ENCODE measurements around the gene SRGAP3. TPM values are rescaled to one million over a fixed set of nuclear protein-coding genes. Genes with fewer than 3 reads are reported as not detected.
A peak's percentile ranks its signal among the peaks of the same experiment; 100 is the strongest.

SRGAP3 gene
- total RNA-seq, 1 donor from 2014 or later = 5.3 TPM

DNA sequence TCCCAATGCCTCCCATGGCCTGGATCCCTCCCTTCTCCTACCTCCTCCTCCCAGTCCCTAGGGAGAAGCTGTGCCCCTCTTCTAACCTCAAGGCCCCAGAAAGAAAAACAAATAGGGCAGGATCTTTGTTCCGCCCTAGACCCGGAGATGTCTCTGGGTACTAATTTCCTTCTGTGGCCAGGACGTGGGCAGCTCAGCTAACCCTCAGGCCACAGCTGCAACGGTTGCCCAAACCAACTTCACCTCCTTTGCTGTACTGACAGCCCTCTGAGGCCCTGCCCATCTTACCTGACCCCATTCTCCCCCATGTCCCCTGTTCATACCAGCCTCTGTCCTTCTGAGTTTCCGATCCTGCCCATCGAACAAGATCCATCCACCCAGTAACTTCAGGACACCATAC, 70.7 kb downstream of the SRGAP3 start:
- DNase-seq (ENCODE audit: low read depth) = no peak

DNA sequence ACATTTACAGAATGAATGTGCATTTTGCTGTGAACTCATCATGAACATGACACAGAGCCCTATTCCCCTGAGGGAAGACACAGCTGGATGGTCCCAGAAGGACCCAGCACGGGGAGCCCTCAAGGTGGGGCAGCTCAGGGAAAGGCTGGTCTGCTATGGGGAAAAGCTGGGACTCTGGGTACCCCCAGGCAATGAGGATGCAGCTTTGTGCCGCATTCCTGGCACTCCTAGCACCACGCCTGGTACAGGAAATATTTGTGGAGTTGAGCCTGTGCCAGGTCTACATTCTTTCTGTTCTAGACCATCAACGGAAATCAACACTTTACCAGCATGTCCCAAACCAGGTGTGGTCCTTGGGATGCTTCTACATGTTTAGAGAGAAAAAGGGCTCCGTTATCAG, 74.0 kb downstream of the SRGAP3 start:
- DNase-seq (ENCODE audit: low read depth) = peak; percentile 15

GRCh38 chr3:9173445-9173844, 76.0 kb downstream of the SRGAP3 start:
- DNase-seq (ENCODE audit: low read depth) = no peak

- no peak for DNase-seq (ENCODE audit: low read depth)
Observed at GRCh38 chr3:9172851-9173321, 76.6 kb downstream of the SRGAP3 start.

- DNase-seq (ENCODE audit: low read depth) = no peak
Observed at GRCh38 chr3:9170851-9171160, 78.6 kb downstream of the SRGAP3 start.

GRCh38 chr3:9169956-9170850, 79.2 kb downstream of the SRGAP3 start:
- DNase-seq (ENCODE audit: low read depth) = no peak

GRCh38 chr3:9169326-9169725, 80.1 kb downstream of the SRGAP3 start:
- DNase-seq (ENCODE audit: low read depth) = no peak

DNA sequence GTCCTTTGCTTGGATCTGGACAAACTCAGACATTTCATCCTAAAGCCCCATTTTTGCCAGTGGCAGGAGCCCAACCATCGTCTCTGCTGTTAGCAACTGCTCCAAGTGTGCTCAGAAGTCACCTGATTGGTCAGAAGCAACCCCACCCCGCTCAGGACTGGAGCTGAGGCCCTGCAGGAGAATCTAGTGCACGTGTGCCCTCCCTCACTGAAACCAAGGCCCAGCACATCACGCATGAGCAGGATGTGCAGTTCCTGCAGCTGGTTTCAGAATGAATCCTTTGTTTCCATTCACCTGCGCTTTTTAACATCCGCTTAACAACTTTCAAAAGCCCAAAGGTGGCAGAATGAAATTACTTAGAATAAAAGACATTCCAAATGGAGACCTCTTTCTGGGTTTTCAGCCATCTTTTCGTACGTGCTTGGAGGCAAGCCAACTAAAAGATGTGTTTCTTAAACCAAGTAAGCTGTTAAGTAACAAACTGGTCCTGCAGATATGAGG, 81.2 kb downstream of the SRGAP3 start:
- no peak for DNase-seq (ENCODE audit: low read depth)

DNA sequence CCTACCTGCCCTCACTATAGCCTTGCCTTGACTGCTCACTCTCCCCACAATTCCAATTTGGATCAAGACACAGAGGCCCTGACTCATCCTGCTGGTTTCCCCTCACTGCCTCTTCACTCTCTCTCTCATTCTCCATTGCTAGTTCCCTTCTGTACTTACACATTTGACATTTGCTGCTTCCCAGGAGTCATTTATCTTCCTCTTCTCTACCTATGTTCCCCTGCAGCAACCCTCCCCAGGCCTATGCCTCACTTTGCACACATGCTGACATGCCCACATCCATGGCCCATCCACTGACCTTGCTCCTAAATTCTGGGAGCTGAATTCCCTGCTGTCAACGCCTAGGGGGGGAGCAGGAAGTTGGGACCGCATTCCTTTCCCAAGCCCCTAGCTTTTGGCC, 82.2 kb downstream of the SRGAP3 start:
- DNase-seq (ENCODE audit: low read depth) = no peak

GRCh38 chr3:9165421-9165820, 84.0 kb downstream of the SRGAP3 start:
- DNase-seq (ENCODE audit: low read depth) = no peak

DNA sequence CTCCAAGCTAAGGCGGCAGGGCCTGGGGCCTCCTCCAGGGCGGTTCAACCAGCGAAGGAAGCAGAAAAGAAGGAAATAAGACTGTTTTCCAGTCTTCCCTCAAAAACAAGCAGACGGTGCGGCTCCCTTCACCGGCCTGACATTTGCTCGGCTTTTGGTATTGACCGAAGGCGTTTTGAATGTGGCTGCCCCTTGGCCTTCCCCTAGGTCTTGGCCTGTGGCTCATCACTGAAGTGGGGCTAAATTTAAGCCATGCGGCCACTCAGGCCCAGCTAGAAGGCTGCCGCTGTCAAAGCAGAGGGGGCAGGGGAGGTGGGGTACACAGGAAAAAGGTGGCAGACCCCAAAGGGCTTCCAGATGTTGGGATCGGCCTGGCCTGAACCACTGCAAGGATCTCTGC, 86.2 kb downstream of the SRGAP3 start:
- no peak for DNase-seq (ENCODE audit: low read depth)

DNA sequence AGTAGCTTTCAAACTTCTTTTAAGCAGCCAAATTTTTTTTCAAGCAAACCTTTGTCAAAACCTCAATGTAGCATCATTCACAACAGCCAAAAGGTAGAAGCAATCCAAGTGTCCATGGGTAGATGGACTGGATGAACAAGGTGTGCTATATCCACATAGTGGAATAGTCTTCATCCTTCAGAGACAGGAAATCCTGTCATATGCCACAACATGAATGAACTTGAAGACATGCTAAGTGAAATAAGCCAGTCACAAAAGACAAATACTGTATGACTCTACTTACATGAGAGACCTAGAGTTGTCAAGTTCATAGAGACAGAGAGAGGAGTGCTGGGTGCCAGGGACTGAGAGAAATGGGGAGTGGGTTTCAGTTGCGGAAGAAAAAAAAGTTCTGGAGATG, 87.6 kb downstream of the SRGAP3 start:
- DNase-seq (ENCODE audit: low read depth) = no peak

DNA sequence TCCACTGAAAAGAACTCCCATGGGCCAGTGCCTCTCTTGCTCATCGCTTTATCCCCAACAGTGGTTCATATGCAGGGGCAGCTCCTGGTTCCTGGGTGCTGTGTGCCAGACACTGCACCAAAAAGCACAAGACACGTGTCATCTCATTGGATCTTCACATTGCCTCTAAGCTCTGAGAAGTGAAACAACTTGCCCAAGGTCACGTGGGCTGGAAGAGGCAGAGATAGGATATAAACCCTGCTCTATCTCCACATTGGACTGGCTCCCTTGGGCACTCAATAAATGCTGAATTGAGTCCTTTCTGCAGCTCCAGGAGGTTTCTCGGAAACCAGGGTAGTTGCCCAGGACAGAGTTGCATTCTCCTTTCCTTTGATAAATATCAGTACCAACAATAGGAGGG, 88.1 kb downstream of the SRGAP3 start:
- DNase-seq (ENCODE audit: low read depth) = no peak

DNA sequence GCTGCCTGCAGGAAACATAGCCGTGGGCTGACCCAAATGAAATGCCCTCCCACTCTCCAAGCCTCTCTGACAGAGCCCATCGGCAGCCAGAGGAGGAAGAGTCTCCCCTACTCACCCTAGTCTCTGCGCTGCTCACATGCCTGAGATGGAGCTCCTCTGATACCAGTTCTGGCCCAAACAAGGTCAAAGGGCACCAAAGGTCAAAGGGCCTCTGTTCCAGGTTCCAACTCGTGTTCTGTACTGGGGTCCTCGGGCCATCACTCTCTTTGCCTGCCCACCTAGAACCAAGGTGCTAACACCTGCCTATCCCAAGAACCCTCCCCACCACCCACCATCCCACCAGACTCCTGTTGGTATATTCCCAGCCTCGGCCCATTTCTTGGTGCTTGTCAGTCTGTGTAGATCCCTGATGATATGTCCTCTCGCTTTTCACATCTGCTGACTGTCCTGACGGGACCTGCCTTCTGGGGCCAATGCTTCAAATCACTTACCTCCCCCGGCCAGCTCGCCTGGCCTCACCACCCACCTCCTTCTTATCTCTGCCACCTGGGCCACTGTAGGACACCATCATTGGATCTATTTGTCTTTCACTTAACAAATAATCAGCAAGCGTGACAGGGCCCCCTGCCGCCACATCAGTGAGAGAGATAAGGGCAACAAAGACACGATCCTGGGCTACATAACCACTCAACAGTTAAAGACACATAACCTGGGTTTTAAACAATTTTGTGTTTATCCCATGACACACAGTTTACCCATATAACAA, 90.4 kb downstream of the SRGAP3 start:
- DNase-seq (ENCODE audit: low read depth) = no peak

DNA sequence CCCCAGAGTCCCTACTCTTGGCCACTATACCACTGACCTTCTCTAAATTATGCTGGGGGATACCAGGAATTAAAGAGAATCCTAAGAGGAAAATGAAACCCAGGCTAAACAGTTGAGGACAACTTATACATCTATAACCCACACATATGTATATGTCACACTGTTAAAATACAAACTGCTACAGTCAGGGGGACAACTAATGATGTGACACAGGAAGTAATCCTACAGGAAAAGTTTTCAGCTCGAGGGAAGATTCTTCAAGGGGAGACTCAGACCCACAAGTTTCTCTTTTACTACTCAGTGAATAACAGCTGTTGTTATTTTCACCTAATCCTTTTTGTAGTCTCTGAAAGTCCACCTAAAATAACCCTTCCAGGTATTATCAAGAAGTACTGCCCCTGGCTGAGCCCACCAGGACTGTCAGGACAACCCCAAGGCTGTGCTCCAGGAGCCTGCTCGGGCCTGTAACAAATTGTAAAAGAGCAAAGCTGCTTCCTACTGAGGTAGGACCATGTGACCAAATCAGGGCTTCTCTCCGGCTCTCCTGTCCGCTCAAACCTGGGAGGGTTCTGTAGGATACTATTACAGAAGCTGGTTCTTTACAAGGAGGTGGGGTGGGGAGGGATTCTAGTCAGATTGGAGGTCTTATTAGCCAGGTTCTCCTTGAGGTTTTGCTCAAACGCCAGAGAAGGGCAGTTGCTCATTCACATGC, 91.6 kb downstream of the SRGAP3 start:
- DNase-seq (ENCODE audit: low read depth) = no peak

- no peak for DNase-seq (ENCODE audit: low read depth)
Observed at GRCh38 chr3:9156604-9157003, 92.8 kb downstream of the SRGAP3 start.

DNA sequence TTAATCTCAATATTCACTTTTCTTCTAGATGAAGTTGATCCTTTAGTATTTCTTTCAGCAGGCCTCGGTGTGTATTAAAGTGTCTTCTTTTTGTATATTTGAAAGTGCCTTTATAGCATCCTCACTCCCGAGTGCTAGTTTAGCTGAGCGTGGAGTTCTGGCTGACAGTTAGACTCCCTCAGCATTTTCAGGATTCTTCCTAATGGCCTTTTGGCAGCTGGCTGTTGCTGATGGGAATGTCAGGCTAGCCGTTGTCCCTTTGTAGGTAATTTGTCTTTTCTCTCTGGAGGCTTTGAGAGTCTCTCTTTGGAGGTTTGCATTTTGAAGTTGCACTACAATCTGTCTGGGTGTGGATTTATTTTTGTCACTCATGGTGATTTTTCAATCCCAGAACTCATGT, 94.4 kb downstream of the SRGAP3 start:
- no peak for DNase-seq (ENCODE audit: low read depth)

- peak; percentile 13 for DNase-seq (ENCODE audit: low read depth)
Observed at GRCh38 chr3:9153904-9154619, 95.4 kb downstream of the SRGAP3 start.

- no peak for DNase-seq (ENCODE audit: low read depth)
Observed at GRCh38 chr3:9151240-9151639, 98.2 kb downstream of the SRGAP3 start.

GRCh38 chr3:9149566-9149965, 99.9 kb downstream of the SRGAP3 start:
- DNase-seq (ENCODE audit: low read depth) = no peak

GRCh38 chr3:9147896-9148266, 101.6 kb downstream of the SRGAP3 start:
- no peak for DNase-seq (ENCODE audit: low read depth)
